NCI-H2227 treated with DMSO at 0.1 percent for 48 hours (cell line): Measurements from ENCODE around the gene OBSCN.

Experiments
- DNase-seq: peaks from one replicate; lab custom pipeline; 2025; lab: John Stamatoyannopoulos, UW

The OBSCN gene

DNA sequence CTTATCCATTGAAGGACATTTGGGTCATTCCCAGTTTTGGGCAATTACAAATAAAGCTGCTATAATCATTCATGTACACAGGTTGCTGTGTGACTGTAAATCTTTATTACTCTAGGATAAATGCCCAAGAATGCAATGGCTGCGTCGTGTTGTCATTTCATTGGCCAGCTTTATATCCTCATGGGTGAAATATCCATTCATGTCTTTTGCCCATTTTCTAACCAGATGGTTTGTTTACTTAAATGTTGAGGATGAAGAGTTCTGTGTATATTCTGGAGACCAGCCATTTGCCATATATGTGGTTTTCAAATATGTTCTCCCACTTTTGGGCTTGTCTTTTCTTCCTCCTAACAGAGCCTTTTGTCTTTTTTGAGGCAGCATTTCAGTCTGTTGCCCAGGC, 173.5 kb downstream of the OBSCN start:
- no peak for DNase-seq

DNA sequence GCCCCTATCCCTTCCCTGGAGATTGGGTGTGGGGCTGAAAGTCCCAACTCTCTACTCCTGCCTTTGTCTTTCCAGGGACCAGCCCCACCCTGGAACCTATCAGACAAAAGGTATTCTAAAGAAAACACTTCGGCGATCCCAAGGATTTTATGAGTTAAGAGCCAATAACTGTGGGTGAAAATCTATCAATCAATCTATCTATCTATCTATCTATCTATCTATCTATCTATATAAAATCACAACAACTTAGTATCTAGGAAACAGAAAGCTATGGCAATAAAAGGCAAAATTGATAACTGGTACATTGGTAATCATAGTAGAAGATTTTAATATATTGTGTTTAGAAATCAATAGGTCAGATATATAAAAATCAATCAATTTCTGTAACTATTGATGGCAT, 175.9 kb downstream of the OBSCN start:
- DNase-seq = no peak

DNA sequence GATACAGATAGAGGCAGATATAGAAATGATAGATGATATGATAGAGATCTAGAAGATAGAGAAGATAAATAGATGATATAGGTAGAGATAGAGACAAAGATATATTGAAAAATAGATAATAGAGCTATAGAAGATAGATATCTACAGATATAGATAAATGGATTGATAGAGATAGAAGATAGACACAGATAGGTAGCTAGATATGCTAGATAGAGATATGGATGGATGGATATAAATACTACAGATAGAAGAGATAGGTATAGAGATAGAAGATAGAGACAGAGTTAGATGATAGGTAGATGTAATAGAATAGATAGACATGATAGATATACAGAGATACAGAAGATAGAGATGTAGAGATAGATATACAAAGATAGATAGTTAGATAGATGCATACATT, 177.4 kb downstream of the OBSCN start:
- no peak for DNase-seq

DNA sequence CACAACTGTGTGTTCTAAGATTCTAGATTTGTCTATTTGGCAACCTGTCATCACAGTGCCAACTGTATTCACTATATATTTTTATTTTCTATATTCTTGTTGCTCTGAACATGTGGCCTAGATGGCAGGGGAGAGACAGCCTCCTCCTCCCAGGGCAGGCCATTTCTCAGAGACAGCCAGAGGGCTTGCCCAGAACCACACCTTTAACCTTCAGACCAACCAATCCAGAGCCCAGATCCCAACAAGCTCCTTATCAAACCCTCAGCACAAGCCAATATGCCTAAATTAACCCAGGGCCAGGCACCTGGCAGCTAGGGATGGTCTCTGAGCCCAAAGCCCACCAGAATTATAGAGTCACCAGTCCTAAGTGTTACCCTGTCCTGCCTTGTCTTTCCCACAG, 179.5 kb downstream of the OBSCN start:
- DNase-seq = no peak

DNA sequence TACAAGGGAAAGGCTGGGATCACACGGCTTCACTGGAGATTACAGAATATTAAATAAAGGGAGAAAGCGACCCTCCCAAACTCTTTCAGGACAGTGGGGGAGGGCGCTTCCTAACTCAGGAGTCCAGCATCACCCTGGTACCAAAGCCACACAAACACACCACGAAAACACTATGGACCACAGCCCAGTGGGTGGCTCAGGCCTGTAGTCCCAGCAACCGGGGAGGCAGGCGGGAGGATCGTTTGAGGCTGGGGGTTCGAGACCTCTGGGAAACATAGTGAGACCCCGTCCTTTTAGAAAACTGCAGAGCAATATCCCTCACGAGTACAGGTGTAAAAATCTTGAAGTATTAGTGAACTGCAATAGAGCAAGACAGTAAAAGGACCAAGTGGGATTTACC, 182.8 kb downstream of the OBSCN start:
- no peak for DNase-seq

DNA sequence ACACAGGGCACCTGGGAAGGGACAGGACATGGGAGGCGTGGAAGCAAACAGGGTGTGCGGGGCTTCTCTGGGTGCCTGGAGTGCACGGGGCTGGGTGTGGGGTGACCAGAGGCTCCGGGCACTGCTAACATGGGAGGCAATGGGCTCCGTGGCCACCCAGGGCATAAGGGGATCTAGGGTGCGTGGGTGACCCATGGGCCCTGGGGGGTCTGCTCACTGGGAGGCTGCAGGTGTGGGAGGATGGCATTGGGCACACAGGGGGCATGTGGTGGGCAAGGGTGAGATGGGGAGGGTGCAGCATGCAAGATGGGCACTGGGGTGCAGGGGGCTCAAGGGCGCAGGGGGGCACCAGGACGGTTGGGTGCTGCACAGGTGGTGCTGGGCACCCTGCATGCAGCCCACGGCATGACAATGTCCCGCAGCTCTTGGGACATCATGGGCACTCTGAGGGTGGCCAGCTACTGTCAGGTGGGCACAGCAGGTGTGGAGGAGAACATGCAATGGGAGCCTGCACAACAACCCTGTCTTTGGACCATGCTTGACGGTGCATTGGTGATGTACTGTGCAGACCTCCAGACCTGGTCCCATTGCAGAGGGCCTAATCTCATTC, 183.7 kb downstream of the OBSCN start:
- DNase-seq = no peak

DNA sequence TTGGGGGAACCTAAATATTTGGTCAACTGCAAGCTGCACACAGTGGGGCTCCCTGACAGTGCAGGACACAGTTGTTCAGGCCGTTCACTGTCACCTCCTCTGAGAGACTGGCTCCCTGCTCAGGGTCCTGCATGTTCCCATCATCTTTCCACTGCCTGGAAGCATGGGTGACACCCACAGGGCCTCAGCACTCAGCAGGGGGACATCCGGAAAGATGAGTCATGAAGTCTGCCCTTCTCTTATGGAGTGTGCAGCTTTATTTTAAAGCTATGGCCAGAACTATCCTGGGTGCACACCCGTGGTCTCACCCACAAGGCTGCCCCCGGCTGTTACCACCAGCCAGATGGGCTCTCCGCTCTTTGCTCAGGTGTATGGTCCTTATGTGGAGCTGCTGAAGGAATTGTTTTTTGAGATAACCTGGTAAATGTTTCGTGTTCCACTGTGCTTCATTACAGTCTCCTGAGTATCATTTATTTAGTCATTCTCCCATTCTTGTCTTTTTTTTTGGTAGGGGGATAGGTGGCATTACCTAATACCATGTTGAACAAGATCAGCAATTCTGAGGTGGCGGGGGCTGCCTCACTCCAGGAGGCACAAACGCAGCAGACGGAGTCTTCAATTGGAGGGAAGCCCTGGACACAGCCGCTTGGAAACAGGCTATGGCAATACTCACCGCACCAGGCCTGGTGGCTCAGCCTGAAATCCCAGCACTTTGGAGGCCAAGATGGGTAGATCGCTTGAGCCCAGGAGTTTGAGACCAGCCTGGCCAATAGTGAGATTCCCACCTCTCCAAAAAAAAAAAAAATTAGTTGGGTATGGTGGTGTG, 184.5 kb downstream of the OBSCN start:
- DNase-seq = no peak

DNA sequence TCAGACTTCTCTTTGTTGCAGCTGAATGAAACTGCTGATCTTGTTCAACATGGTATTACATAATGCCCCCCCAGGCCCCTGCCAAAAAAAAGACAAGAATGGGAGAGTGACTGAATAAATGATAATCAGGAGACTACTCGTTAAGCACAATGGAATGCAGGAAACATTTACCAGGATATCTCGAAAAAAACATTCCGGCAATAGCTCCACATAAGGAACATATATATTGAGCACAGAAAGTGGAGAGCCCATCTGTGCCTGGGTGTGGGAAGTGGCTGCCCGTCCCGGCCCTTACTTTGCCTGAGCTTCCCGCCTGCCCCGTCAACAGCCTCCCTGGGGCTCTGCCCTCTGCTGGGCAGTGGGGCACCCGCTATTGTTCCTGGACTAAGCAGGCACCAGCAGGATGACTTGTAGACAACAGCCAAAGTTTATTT, 185.4 kb downstream of the OBSCN start:
- no peak for DNase-seq

DNA sequence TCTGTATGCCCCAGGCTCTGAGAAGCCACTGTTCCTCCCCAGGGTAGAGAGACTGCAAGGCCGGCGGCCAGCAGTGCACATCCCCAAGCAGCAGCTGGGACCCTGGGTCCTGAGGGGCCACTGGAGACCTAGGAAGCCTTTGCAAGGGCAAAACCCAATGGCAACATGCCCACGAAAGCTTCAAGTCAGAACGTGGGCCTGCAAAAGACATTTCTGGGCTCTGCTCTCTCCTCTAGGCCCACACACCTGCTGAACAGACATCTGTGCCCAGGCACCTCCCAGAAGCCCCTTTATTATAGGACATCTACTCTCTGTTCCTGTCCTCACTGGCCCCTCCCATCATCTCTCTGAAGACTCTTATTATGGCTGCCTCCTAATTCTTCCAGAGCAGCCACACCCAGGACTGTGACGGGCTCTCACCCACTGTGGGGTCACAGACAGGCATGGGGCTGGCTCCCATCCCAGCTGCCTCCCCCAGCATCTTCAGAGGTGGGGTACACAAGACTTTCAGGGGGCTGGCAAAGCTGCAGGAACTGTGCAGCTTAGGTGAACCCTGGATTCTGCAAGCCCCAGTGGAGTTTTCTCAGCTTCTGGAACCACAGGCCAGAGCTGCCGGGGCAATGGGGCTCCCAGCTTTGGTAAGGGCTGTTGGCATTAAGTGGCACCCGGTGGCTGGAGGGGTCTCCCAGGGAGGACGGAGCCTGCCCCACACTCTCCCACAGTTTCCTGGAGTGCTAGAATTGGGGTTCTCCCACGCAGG, 186.1 kb downstream of the OBSCN start:
- no peak for DNase-seq

DNA sequence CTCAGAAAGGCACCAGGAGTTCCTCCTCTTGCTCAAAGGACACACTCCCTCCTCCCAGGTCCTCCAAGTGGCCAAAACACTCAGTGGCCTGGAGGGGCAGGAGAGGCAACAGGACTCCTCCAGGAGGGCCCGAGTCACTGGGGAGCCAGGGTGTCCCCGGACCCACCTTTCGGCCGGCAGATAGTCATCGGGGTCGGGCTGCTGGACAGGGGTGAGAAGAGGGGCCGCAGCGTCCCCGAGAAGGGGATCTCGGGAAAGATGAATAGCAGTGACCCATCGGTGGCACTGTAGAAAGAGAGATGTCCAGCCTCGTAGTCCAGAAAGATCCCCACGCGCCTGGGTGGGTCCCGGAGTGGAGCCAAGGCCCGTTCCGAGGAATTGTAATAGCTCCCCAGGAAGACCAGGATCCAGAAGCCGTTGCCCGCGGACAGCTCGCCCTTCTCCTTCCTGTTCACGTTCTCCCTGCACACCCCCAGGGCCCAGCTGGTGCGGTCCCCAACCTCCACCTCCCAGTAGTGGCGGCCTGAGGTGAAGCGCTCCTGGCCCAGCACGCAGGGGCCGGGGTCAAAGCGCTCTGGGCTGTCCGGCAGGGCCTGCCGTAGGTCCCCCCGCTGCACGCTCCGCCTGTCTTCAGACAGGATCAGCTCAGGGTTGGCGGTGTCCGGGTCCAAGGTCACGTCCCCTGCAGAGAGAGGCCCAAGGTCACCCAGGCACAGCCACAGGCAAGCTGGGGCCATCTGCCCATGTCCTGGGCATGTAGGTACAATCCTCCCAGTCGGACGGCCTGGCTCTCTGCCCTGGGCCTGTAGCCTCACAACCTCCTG, 186.9 kb downstream of the OBSCN start:
- no peak for DNase-seq

DNA sequence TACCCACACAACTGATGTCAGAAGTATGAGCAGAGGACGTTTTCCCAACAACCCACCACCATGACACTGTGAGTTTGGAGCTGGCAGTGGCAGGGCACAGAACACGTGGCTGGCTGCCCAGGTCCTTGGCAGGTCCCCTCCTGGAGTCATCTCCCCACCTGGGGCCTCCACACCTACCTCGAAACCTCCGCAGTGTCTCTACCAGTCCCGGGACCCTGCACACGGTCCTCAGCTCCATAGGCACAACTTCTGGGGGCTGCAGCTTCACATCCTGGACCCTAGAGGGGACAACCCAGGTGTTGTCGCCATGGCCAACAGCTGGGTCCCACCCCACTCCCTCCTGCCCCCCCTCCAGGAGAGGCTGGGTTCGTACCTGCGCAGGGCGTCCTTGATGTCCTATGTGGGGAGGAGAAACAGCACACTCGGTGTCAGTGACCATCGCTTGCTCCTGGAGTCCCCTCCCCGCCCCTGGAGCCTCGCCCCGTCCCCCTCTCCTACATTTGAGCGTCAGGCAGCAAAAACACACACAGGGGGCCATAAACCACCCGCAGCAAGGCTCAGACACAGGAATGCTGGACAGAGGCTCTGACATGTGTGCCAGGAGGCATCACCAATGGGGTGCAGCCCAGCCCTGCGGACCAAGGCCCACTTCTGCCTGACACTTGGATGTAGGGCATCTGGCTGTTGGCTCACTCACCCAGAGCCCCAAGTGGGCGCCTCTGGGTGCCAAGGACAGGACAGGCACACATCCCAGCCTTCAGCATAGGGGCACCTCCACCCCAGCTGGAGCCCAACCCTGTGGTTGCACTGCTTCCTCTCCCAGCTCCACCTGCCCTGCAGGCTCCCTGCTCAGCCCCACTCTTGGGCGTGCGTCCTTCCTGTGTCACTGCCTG, 189.2 kb downstream of the OBSCN start:
- DNase-seq = no peak

DNA sequence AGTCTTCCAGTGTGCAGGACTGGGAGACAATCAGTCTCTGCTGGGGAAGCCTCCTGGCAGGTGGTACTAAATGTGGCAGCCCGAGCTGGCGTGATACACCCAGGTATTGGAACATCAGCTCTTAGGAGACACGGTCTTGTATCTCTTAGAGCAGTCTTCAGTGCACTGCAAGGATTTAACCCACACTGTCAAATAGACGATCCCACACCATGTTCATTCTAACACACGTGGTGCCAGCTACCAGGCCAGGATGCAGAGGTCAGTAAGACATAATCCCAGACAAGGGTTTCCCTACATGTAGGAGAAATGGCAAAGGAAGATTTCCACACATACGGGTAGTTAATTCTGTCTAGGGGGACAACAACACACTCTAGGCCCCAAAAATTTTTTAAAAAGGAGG, 190.1 kb downstream of the OBSCN start:
- DNase-seq = no peak

DNA sequence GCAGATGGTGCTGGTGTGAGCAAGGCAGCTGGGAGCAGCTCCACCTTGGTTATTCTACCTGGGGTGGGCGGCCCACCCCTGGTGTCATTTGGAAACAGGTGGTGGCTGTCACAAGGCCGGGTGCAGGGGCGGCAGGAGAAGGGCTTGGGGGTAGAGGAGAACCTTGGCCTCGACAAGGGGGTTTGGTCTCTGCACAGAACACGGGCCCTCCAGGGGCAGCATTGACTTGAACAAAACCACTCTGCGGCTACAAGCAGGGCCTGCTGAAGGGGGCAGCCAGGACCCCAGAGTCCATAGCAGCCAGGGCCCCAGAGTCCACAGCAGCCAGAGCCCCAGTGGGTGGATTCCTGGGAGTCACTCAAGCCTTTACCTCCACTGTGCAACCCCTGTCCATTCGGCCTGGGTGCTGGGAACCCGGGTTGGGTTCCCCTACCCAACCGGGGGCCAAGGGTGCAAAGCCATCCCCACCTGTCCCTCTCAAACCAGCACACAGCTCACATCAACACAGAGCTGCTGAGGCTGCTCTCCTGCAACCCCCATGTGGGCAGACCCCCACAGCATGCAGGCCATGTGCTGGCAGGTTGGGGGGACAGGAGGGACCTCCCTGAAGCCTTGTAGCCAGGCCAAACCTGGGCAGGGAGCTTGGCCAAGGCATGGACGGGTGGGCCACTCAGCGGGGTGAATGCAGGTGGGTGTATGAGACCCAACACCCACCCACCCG, 191.1 kb downstream of the OBSCN start:
- DNase-seq = no peak

DNA sequence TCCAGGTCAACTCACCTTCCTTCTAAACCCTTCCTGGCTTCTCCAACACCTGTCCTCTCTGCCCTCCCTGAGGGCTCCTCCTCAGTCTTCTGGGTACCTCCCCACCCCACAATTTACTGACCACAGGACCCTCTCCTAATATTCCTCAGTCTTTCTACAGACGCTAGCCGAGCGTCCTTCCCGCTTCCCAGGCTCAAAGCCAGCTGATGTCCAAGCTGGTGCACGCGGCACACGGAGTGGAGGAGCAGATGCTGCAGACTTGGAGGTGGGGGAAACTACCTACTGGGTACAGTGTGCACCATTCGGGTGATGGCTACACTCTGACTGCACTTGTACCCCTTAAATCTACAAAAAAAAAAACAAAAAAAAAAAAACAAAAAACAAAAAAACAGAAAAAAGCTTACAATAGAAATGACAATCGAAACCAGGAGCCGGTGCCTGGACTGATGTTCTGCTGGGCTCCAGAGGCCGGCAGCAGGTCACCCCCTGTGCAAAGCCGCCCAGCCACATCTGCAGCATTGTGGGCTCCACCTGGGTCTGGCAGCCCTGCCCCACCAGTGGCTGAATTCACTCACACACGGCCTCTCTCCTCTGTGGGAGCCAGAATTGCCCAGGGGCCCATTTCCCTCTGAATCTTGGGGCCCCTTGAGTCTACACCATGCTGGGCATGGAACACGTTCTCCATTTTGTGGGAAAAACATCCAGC, 191.8 kb downstream of the OBSCN start:
- no peak for DNase-seq

DNA sequence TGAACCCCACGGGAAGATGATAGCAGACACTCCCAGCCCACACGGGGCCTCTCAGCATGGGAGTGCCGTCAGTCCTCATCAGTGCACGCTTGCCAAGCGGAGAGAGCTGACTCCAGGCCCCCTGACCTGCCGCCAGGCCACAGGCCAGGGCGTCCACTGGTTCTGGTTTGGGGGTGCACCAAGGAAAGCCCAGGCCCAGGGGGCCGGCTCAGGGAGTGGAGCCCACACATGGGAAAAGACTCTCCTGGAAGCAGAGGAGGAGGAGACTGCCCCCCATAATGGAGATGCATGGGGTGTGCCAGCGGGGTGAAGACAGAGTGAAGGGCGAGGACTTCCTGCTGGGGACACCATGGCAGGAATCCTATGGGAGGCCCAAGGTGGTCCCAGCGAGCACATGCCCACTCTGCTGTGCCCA, 192.4 kb downstream of the OBSCN start:
- DNase-seq = no peak

DNA sequence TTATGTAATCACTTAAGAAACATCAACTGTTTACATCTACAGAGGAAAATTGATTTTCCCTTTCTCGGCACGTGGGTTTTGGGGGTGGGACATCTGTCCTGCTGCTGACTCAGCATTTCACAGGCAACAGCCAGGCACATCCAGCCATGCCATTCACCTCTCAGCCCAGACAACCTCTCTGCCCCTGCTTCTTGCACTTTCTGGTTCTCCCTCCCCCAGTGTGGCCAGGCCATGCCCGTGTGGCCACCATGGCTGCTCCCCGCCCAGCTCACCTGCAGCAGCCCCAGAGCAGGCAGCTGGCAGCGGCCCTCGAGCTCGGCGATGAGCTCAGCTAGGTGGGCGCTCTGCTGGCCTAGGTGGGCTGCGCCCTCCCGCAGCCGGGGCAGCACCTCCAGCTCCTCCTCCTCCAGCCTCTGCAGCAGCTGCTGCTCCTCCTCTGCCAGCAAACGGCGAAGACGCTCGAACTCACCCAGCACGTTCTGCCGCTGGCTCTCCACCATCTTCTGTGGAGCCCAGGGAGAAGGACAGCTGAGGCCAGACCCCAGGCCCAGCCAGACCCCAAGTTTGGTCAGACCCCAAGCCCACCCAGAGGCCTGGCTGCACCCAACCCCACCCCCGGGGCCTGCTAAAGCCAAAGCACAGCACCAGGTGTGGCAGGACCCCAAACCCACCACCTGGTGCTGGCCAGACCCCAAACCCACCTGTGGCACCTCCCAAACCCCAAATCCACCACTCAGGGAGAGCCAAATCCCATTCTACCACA, 193.0 kb downstream of the OBSCN start:
- DNase-seq = no peak

DNA sequence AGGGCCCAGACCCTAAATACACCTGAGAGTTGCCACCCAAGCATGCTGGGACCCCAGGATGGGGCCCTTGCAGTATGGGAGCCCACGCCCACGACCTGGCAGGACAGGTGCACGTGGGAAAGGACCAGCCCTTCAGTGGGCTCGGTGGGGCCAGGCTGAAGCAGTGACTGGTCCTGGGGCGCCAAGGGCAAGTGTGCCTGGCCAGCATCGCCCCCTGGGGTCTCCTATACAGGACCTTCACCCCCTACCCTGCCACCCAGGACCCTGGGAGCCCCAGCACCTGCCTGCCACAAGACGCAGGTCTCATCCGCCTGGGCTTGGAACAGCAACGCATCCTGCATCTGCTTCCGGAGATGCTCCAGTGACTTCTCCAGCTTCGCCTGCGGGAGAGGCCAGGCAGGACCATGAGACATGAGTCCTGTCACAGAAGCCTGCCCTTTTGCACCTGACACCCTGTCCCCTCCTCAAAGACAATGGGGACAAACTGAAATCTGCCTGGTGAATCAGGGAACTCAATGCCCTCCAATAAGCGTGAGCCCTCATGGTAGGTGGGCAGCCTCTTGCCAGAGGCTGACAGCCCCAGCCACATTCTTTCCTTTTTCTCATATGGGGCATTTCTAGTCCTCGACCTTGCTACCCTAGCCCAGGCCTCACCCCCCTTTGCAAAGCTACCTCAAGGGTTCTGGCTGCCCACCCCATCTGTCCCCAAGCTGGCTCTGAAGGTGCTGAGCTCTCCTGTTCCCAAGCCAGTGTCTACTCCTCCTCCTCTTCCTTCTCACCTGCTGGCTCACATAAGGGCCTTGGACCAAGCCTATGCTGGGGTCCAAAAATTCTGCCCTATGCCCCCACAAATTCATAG, 194.2 kb downstream of the OBSCN start:
- no peak for DNase-seq

DNA sequence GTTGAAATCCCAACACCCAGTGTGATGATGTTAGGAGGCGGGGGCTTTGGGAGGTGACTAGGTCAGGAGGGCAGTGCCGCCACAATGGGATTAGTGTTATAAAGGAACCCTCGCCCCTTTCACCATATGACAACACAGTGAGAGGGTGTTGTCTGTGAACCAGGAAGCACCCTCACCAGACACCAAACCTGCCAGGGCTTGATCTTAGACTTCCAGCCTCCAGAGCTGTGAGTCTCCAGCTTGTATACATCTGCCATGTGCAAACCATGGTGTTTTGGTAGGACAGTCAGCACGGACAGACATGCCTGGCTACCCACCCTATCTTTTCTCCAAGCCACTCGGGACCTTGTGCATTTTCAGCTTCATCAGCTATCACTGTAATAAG, 194.8 kb downstream of the OBSCN start:
- no peak for DNase-seq
